BJ (cell line): Measurements from ENCODE around the gene AHNAK2. TPM values are rescaled to one million over a fixed set of nuclear protein-coding genes. Genes with fewer than 3 reads are reported as not detected.

Experiments used
- CTCF ChIA-PET: fragments of 350-600 bp; formaldehyde crosslinking; extraction: SDS; loops from one replicate; lab custom pipeline; 2021; ENCODE audit warnings: antibody characterized with exemption, inconsistent platforms; lab: Yijun Ruan, JAX
- POLR2A ChIA-PET: fragments of 300-600 bp; sonication (Branson Sonifier 250); formaldehyde crosslinking; extraction: SDS; loops from one replicate; lab custom pipeline; 2021; ENCODE audit warnings: antibody characterized with exemption; lab: Charles Lee
- DNase-seq: peaks from one replicate; pipeline ENCODE4 v3.0.0-alpha.2; 2011; ENCODE audit warnings: low read depth
- H3K27me3 ChIP-seq: 2 replicates; pipeline ENCODE4 v1.6.0; 2011; ENCODE audit warnings: low read length; ENCODE audit not compliant: control insufficient read depth, insufficient read depth
- H3K36me3 ChIP-seq: 2 replicates; pipeline ENCODE4 v1.5.1; 2011; ENCODE audit warnings: low read length; ENCODE audit not compliant: control insufficient read depth, insufficient read depth
- H3K4me3 ChIP-seq: 2 replicates; pipeline ENCODE4 v1.5.1; 2011; ENCODE audit warnings: low read depth, mild to moderate bottlenecking, control low read depth, low read length
- polyA plus RNA-seq: library from polyadenylated mRNA; depleted of rRNA; stranded (reverse); fragments of >200 nt; gene quantifications from 2 replicates; pipeline ENCODE4 v1.2.3, GENCODE V29; 2011
- TF ChIP-seq, protein P1 (sequence below): IDR thresholded peaks from 2 replicates; pipeline ENCODE4 v1.5.1; 2011; ENCODE audit warnings: low read depth, mild to moderate bottlenecking, control low read depth, inconsistent platforms, low read length, moderate library complexity; ENCODE audit not compliant: insufficient read depth

The AHNAK2 gene
- polyA plus RNA-seq, 1 experiment = 6.5 TPM

DNA sequence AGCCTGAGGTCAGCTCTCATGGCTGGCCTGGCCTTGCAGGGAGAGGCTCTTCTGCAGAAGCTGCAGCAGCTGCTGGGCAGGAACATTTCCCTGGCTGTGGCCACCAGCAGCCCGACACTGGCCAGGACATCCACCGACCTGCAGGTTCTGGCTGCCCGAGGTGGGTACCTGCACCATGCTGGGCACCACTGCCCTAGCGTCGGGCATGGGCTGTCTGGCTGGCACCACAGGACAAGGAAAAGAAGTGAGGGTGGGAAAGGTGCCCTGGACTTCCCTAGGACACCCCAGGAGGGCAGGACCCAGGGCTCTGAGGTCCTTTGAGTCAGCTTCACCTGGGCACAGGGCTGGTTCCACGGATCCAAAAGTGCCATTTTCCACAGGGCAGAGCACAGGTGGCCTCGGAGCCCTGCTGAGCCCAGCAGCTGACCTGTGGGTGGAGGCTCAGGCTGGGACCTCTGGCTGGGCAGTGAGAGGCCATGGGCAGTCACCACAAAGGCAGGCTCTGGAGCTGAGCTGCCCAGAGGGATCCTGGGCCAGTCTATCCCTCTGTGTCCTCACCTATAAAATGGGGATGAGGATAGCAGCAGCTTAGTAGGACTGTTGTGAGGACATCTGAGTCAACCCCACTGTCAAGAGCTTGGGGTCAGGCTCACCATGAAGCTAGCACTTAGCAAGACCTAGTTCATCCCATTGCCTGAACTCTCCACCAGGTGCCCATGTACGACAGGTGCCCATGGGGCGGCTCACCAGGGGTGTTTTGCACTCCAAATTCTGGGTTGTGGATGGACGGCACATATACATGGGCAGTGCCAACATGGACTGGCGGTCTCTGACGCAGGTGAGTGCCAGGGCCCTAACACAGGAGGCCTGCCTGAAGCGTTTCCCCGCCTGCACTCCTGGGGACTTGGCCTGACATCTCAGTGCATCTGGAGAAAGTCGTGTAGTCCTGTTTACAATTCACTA, 48.6 kb downstream of the AHNAK2 start:
- CTCF ChIA-PET = interaction anchor here (0.6 to 2.5 kb wide), 4 partner anchors 10 to 115 kb away, joined by 3 to 6 read pairs (median 4); no protein-coding TSS in a partner anchor
- Histone ChIP-seq H3K36me3 (no peaks in the 10 kb centered on the region), H3K4me3 (no peak overlapping the region), H3K27me3 (peaks cover 5% of the 10 kb centered on the region; the same call in 1 of the 2 replicates)
- POLR2A ChIA-PET = no interaction called here
- DNase-seq = no peak
- TF ChIP-seq, protein P1, sequence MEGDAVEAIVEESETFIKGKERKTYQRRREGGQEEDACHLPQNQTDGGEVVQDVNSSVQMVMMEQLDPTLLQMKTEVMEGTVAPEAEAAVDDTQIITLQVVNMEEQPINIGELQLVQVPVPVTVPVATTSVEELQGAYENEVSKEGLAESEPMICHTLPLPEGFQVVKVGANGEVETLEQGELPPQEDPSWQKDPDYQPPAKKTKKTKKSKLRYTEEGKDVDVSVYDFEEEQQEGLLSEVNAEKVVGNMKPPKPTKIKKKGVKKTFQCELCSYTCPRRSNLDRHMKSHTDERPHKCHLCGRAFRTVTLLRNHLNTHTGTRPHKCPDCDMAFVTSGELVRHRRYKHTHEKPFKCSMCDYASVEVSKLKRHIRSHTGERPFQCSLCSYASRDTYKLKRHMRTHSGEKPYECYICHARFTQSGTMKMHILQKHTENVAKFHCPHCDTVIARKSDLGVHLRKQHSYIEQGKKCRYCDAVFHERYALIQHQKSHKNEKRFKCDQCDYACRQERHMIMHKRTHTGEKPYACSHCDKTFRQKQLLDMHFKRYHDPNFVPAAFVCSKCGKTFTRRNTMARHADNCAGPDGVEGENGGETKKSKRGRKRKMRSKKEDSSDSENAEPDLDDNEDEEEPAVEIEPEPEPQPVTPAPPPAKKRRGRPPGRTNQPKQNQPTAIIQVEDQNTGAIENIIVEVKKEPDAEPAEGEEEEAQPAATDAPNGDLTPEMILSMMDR = no peak

DNA sequence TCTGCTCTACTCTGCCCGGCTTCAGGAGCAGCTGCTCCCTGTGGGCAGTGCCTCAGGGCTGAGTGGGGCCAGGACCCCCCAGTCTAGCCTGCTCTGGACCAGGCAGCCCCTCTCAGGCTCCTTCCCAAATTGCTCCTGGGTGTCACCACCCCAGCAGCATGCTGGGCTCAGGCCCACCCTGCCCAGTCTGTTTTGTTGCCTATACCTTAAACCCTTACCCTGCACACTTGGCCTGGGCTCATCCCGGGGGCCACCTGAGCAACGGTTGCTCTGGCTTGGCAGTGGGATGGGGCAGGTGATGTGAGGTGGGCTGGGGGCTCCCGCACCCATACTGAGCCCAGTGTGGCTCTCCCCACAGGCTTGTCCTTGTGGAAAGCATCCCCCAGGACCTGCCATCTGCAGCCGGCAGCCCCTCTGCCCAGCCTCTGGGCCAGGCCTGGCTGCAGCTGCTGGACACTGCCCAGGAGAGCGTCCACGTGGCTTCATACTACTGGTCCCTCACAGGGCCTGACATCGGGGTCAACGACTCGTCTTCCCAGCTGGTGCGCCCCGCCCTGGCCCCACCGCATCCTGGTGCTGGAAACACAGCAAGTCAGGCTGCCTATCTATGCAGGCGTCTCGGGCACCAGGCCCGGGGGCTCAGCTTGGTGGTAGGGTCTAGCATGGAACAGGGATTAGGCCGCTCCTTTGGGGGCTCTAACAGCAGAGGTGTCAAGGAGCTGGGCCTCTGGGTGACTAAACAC, 49.6 kb downstream of the AHNAK2 start:
- ChIA-PET POLR2A (no interaction called here), CTCF (interaction anchor here (0.6 to 2.5 kb wide), 5 partner anchors 11 to 116 kb away, joined by 3 to 6 read pairs (median 5); no protein-coding TSS in a partner anchor)
- Histone ChIP-seq H3K4me3 (no peak overlapping the region), H3K36me3 (no peaks in the 10 kb centered on the region), H3K27me3 (0 out of 2 replicates have a peak, but pooled peaks cover 2% of the 10 kb centered on the region)
- no peak for DNase-seq
- TF ChIP-seq, protein P1 = no peak

DNA sequence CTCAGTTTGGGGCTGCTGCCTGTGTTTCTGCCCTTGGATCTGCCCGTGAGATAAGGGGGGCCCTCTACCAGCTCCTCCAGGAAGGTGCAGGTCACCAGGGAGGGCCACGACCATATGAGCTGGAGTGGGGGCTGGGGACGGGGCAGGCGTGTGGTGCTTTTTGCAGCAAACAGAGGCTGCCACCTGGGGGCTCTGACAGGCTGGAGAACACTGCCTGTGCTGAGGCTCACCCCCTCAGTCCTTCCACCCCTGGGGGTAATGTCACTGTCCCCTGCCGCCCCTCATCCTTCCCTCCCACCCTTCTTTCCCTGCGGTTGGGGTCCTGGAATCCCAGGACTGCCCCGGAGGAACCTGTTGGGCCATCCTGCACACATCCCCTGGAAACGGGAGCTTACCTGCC, 50.3 kb downstream of the AHNAK2 start:
- POLR2A ChIA-PET = no interaction called here
- Histone ChIP-seq H3K27me3 (0 out of 2 replicates have a peak, but pooled peaks cover 2% of the 10 kb centered on the region), H3K36me3 (no peaks in the 10 kb centered on the region), H3K4me3 (no peak overlapping the region)
- CTCF ChIA-PET = interaction anchor here (0.9 kb wide), 1 partner anchor 32 kb away, joined by 6 read pairs; no protein-coding TSS in a partner anchor
- TF ChIP-seq, protein P1 = no peak
- DNase-seq = no peak

DNA sequence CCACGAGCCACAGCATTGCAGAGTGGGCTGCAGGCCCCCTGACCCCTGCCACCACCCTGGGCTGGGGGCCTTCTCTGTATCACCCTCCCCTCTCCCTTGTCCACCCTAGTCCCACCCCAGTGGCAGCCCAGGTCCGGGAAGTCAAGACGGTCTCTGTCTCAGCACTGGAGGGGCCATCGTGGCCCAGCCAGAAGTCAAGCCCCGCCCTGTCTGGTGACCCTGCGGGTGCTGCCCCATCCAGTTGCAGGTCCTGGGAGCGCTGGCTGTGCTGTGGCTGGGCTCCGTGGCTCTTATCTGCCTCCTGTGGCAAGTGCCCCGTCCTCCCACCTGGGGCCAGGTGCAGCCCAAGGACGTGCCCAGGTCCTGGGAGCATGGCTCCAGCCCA, 50.8 kb downstream of the AHNAK2 start:
- CTCF ChIA-PET = interaction anchor here (2.9 kb wide), 1 partner anchor 118 kb away, joined by 10 read pairs; no protein-coding TSS in a partner anchor
- DNase-seq = no peak
- Histone ChIP-seq H3K4me3 (no peak overlapping the region), H3K27me3 (0 out of 2 replicates have a peak, but pooled peaks cover 2% of the 10 kb centered on the region), H3K36me3 (no peaks in the 10 kb centered on the region)
- POLR2A ChIA-PET = no interaction called here
- TF ChIP-seq, protein P1 = no peak
